Measurements from ENCODE around the gene SLC8A1.

The SLC8A1 gene

GRCh38 chr2:40456926-40457325 lies 5.0 kb upstream of the SLC8A1 start:
- no peak for TF ChIP-seq CTCF (IDR thresholded peaks at IDR 0.05; ENCODE audit: control extremely low read depth, extremely low read depth, low read depth, missing control alignments)
- no peak for DNase-seq (ENCODE audit: extremely low spot score)
- CTCF ChIA-PET = interaction anchor here (1.1 kb wide), 1 partner anchor 620 kb away, joined by 3 read pairs; no protein-coding TSS in a partner anchor
- POLR2A ChIA-PET = no interaction called here

GRCh38 chr2:40455661-40456060 lies 3.8 kb upstream of the SLC8A1 start:
- CTCF ChIA-PET = no interaction called here
- no peak for DNase-seq (ENCODE audit: extremely low spot score)
- POLR2A ChIA-PET = no interaction called here
- no peak for TF ChIP-seq CTCF (IDR thresholded peaks at IDR 0.05; ENCODE audit: control extremely low read depth, extremely low read depth, low read depth, missing control alignments)

- no peak for TF ChIP-seq CTCF (IDR thresholded peaks at IDR 0.05; ENCODE audit: control extremely low read depth, extremely low read depth, low read depth, missing control alignments)
- CTCF ChIA-PET = no interaction called here
- DNase-seq (ENCODE audit: extremely low spot score) = no peak
- POLR2A ChIA-PET = no interaction called here
Observed at GRCh38 chr2:40454321-40454720, 2.4 kb upstream of the SLC8A1 start.

GRCh38 chr2:40452786-40453185 lies 896 bp upstream of the SLC8A1 start:
- POLR2A ChIA-PET = no interaction called here
- no peak for TF ChIP-seq CTCF (IDR thresholded peaks at IDR 0.05; ENCODE audit: control extremely low read depth, extremely low read depth, low read depth, missing control alignments)
- DNase-seq (ENCODE audit: extremely low spot score) = no peak
- CTCF ChIA-PET = no interaction called here

GRCh38 chr2:40450796-40451430 lies 977 bp downstream of the SLC8A1 start:
- no peak for DNase-seq (ENCODE audit: extremely low spot score)
- no peak for TF ChIP-seq CTCF (IDR thresholded peaks at IDR 0.05; ENCODE audit: control extremely low read depth, extremely low read depth, low read depth, missing control alignments)
- ChIA-PET POLR2A (no interaction called here), CTCF (interaction anchor here (1.2 to 2.4 kb wide), 4 partner anchors 20 to 539 kb away, joined by 3 to 8 read pairs (median 4); no protein-coding TSS in a partner anchor)

- CTCF ChIA-PET = interaction anchor here (1.2 to 2.4 kb wide), 6 partner anchors 10 to 539 kb away, joined by 3 to 8 read pairs (median 4); no protein-coding TSS in a partner anchor
- POLR2A ChIA-PET = no interaction called here
- DNase-seq (ENCODE audit: extremely low spot score) = no peak
- TF ChIP-seq CTCF (IDR thresholded peaks at IDR 0.05; ENCODE audit: control extremely low read depth, extremely low read depth, low read depth, missing control alignments) = no peak
Observed at GRCh38 chr2:40450066-40450795, 1.7 kb downstream of the SLC8A1 start.
